K562 (cell line): ENCODE measurements around the gene COL11A2. TPM values are rescaled to one million over a fixed set of nuclear protein-coding genes. Genes with fewer than 3 reads are reported as not detected.
A peak's percentile ranks its signal among the peaks of the same experiment; 100 is the strongest.

Experiments used
- ARNT ChIP-seq, 2 experiments: fragments of 450-650 bp; IDR thresholded peaks; 2 replicates each; pipeline ENCODE4 v1.6.1; 2016; ENCODE audit warnings: mild to moderate bottlenecking in 1 of 2
- CBX5 ChIP-seq: IDR thresholded peaks from 2 replicates; pipeline ENCODE4 v1.6.1; 2014; ENCODE audit warnings: low read depth, borderline replicate concordance
- HLTF ChIP-seq: fragments of 450-650 bp; IDR thresholded peaks from 2 replicates; pipeline ENCODE4 v1.6.1; 2016
- MYNN ChIP-seq, 2 experiments: sonication (generic); formaldehyde crosslinking in 1 of 2; IDR thresholded peaks; 2 replicates each; pipeline versions ENCODE4 v1.5.0 to v1.6.1; 2016 to 2020; ENCODE audit warnings: antibody characterized with exemption in 1 of 2, missing genetic modification reagents in 1 of 2
- SAFB2 ChIP-seq: fragments of 200-400 bp; formaldehyde crosslinking; IDR thresholded peaks from 2 replicates; pipeline ENCODE4 v1.6.1; 2018; ENCODE audit warnings: borderline replicate concordance, low read length, low read depth, moderate library complexity; ENCODE audit not compliant: severe bottlenecking
- ZSCAN29 ChIP-seq: fragments of 450-650 bp; IDR thresholded peaks from 2 replicates; pipeline ENCODE4 v1.6.1; 2017
- polyA plus RNA-seq, 8 experiments: library from polyadenylated mRNA; depleted of rRNA in 4 of 8; stranded (reverse) in 5 of 8; unstranded in 3 of 8; fragments of >200 nt; fragmentation: Nextera tagmentation in 2 of 8; fragmentation: Illumina TruSeq in 1 of 8; extraction: Ambion mirVana in 2 of 8; extraction: Trizol in 1 of 8; gene quantifications; 2 replicates each; pipeline versions ENCODE4 v1.2.1 to v1.2.3, GENCODE V29; 2011 to 2014; ENCODE audit warnings: inconsistent platforms in 1 of 8, missing spikeins in 1 of 8
- total RNA-seq, 7 experiments: library from RNA; depleted of rRNA in 6 of 7; stranded (reverse); fragments of >200 nt in 6 of 7; fragmentation: Illumina TruSeq in 2 of 7; extraction: Trizol in 2 of 7; gene quantifications; 2 replicates each; pipeline versions ENCODE4 v1.2.1 to v1.2.3, GENCODE V29; 2011 to 2021; ENCODE audit warnings: low replicate concordance in 1 of 7
- TF ChIP-seq, protein P1 (sequence below): fragments of 450-650 bp; IDR thresholded peaks from 2 replicates; pipeline ENCODE4 v1.6.1; 2016; ENCODE audit warnings: mild to moderate bottlenecking, moderate library complexity
- TF ChIP-seq, protein P2 (sequence below): sonication (generic); formaldehyde crosslinking; IDR thresholded peaks from 2 replicates; pipeline ENCODE4 v1.8.1; 2023; ENCODE audit warnings: mild to moderate bottlenecking, missing genetic modification reagents
- TF ChIP-seq, protein P3 (sequence below): conservative IDR thresholded peaks from 2 replicates; pipeline ENCODE4 v1.6.1; 2011; ENCODE audit warnings: low read depth, mild to moderate bottlenecking, low read length; ENCODE audit not compliant: control insufficient read depth
- TF ChIP-seq, protein P4 (sequence below): sonication (generic); formaldehyde crosslinking; IDR thresholded peaks from 2 replicates; pipeline ENCODE4 v1.8.0; 2022; ENCODE audit warnings: mild to moderate bottlenecking, missing genetic modification reagents, borderline replicate concordance

The COL11A2 gene
- total and polyA plus RNA-seq, 9 of the 15 experiments (the other 6 are each of a cell fraction or from before 2014, with no cell fraction given) = 0.04 to 0.35 (median 0.09) TPM; not detected in 1

DNA sequence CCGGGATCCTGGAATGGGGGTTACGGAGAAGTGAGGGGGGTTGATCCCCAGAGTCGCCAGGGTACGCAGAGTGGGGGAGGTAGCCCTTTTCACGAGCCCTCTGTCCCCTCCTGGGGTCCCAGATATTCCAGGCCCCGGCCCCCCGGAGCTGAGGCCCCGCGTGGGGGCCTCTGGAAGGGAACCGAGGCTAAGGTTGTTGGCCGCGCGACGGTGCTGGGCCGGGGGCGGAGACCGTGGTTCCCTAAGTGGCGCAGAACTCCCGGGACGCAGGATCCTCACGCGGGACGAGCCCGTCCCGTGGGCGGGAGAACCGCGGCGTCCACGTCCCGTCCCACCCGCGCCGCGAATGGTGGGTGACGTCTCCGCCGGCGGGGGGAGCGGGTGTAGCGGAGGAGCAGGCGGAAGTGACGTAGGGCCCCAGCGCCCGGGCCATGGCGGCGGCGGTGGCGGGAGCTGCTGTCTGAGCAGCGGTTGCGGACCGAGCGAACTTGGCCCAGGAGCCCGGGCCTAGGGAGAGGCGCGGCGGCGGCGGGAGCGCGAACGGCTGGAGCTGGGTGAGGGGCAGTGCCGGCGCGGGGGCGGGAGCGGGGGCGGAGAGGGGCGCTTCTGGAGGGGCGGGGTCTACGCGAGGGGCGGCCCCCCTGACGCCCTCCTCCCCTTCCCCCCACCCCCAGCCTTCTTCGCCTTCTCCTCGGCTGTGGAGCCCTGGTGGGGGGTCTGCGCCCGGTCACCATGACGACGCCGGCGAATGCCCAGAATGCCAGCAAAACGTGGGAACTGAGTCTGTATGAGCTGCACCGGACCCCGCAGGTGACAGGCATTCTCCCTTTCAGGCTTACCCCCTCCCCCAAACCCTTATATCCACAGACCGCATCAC is 16.1 kb upstream of the COL11A2 start, which contains the start of gene RING1 (continued):
- TF ChIP-seq, protein P1, sequence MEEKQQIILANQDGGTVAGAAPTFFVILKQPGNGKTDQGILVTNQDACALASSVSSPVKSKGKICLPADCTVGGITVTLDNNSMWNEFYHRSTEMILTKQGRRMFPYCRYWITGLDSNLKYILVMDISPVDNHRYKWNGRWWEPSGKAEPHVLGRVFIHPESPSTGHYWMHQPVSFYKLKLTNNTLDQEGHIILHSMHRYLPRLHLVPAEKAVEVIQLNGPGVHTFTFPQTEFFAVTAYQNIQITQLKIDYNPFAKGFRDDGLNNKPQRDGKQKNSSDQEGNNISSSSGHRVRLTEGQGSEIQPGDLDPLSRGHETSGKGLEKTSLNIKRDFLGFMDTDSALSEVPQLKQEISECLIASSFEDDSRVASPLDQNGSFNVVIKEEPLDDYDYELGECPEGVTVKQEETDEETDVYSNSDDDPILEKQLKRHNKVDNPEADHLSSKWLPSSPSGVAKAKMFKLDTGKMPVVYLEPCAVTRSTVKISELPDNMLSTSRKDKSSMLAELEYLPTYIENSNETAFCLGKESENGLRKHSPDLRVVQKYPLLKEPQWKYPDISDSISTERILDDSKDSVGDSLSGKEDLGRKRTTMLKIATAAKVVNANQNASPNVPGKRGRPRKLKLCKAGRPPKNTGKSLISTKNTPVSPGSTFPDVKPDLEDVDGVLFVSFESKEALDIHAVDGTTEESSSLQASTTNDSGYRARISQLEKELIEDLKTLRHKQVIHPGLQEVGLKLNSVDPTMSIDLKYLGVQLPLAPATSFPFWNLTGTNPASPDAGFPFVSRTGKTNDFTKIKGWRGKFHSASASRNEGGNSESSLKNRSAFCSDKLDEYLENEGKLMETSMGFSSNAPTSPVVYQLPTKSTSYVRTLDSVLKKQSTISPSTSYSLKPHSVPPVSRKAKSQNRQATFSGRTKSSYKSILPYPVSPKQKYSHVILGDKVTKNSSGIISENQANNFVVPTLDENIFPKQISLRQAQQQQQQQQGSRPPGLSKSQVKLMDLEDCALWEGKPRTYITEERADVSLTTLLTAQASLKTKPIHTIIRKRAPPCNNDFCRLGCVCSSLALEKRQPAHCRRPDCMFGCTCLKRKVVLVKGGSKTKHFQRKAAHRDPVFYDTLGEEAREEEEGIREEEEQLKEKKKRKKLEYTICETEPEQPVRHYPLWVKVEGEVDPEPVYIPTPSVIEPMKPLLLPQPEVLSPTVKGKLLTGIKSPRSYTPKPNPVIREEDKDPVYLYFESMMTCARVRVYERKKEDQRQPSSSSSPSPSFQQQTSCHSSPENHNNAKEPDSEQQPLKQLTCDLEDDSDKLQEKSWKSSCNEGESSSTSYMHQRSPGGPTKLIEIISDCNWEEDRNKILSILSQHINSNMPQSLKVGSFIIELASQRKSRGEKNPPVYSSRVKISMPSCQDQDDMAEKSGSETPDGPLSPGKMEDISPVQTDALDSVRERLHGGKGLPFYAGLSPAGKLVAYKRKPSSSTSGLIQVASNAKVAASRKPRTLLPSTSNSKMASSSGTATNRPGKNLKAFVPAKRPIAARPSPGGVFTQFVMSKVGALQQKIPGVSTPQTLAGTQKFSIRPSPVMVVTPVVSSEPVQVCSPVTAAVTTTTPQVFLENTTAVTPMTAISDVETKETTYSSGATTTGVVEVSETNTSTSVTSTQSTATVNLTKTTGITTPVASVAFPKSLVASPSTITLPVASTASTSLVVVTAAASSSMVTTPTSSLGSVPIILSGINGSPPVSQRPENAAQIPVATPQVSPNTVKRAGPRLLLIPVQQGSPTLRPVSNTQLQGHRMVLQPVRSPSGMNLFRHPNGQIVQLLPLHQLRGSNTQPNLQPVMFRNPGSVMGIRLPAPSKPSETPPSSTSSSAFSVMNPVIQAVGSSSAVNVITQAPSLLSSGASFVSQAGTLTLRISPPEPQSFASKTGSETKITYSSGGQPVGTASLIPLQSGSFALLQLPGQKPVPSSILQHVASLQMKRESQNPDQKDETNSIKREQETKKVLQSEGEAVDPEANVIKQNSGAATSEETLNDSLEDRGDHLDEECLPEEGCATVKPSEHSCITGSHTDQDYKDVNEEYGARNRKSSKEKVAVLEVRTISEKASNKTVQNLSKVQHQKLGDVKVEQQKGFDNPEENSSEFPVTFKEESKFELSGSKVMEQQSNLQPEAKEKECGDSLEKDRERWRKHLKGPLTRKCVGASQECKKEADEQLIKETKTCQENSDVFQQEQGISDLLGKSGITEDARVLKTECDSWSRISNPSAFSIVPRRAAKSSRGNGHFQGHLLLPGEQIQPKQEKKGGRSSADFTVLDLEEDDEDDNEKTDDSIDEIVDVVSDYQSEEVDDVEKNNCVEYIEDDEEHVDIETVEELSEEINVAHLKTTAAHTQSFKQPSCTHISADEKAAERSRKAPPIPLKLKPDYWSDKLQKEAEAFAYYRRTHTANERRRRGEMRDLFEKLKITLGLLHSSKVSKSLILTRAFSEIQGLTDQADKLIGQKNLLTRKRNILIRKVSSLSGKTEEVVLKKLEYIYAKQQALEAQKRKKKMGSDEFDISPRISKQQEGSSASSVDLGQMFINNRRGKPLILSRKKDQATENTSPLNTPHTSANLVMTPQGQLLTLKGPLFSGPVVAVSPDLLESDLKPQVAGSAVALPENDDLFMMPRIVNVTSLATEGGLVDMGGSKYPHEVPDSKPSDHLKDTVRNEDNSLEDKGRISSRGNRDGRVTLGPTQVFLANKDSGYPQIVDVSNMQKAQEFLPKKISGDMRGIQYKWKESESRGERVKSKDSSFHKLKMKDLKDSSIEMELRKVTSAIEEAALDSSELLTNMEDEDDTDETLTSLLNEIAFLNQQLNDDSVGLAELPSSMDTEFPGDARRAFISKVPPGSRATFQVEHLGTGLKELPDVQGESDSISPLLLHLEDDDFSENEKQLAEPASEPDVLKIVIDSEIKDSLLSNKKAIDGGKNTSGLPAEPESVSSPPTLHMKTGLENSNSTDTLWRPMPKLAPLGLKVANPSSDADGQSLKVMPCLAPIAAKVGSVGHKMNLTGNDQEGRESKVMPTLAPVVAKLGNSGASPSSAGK = no peak
- TF ChIP-seq, protein P2, sequence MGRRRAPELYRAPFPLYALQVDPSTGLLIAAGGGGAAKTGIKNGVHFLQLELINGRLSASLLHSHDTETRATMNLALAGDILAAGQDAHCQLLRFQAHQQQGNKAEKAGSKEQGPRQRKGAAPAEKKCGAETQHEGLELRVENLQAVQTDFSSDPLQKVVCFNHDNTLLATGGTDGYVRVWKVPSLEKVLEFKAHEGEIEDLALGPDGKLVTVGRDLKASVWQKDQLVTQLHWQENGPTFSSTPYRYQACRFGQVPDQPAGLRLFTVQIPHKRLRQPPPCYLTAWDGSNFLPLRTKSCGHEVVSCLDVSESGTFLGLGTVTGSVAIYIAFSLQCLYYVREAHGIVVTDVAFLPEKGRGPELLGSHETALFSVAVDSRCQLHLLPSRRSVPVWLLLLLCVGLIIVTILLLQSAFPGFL (CRISPR knock-in tag) = no peak
- TF ChIP-seq SAFB2 (no peak), HLTF (0 out of 2 replicates have a peak, but pooled peaks have one; percentile 53), MYNN (IDR thresholded peaks at IDR 0.05) (no peak), MYNN (CRISPR knock-in tag; IDR thresholded peaks at IDR 0.05) (no peak), CBX5 (no peak), ARNT (IDR thresholded peaks at IDR 0.05) (no peak), ZSCAN29 (no peak)
- TF ChIP-seq, protein P3, sequence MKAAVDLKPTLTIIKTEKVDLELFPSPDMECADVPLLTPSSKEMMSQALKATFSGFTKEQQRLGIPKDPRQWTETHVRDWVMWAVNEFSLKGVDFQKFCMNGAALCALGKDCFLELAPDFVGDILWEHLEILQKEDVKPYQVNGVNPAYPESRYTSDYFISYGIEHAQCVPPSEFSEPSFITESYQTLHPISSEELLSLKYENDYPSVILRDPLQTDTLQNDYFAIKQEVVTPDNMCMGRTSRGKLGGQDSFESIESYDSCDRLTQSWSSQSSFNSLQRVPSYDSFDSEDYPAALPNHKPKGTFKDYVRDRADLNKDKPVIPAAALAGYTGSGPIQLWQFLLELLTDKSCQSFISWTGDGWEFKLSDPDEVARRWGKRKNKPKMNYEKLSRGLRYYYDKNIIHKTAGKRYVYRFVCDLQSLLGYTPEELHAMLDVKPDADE = peak; percentile 86
- TF ChIP-seq, protein P4, sequence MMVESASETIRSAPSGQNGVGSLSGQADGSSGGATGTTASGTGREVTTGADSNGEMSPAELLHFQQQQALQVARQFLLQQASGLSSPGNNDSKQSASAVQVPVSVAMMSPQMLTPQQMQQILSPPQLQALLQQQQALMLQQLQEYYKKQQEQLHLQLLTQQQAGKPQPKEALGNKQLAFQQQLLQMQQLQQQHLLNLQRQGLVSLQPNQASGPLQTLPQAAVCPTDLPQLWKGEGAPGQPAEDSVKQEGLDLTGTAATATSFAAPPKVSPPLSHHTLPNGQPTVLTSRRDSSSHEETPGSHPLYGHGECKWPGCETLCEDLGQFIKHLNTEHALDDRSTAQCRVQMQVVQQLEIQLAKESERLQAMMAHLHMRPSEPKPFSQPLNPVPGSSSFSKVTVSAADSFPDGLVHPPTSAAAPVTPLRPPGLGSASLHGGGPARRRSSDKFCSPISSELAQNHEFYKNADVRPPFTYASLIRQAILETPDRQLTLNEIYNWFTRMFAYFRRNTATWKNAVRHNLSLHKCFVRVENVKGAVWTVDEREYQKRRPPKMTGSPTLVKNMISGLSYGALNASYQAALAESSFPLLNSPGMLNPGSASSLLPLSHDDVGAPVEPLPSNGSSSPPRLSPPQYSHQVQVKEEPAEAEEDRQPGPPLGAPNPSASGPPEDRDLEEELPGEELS (CRISPR knock-in tag) = no peak; the same call in 1 of the 2 replicates
